Measurements from ENCODE around the gene LOXL3. TPM values are rescaled to one million over a fixed set of nuclear protein-coding genes. Genes with fewer than 3 reads are reported as not detected.

LOXL3 gene
- polyA plus RNA-seq, 1 of the 3 experiments (the other 2 are of a cell fraction): 47.9 TPM

- TF ChIP-seq ZBTB33 (IDR thresholded peaks at IDR 0.05; ENCODE audit: borderline replicate concordance, low read depth) (no peak), FOSL2 (IDR thresholded peaks at IDR 0.05; ENCODE audit: borderline replicate concordance, low read depth) (0 out of 2 replicates have a peak, but pooled peaks have one; percentile 3), RAD21 (IDR thresholded peaks at IDR 0.05; ENCODE audit: low read length) (no peak), MEF2A (IDR thresholded peaks at IDR 0.05; ENCODE audit: borderline replicate concordance, low read depth) (no peak), FOXM1 (IDR thresholded peaks at IDR 0.05; ENCODE audit: low read depth) (no peak), EP300 (IDR thresholded peaks at IDR 0.05; ENCODE audit: borderline replicate concordance in 1 of 2, low read depth in 1 of 2, low read length in 1 of 2) (peak; percentile 47 to 96; a peak in 3 of 4 replicates), FOXJ3 (CRISPR knock-in tag; IDR thresholded peaks at IDR 0.05) (peak; percentile 71), TEAD4 (IDR thresholded peaks at IDR 0.05; ENCODE audit: borderline replicate concordance, insufficient read depth) (peak; percentile 46; the same call in 1 of the 2 replicates), IRF3 (IDR thresholded peaks at IDR 0.05; ENCODE audit: low read depth, low read length) (no peak)
Observed at GRCh38 chr2:74507926-74508520, 45.7 kb downstream of the LOXL3 start (continued).

GRCh38 chr2:74507145-74507925 lies 46.4 kb downstream of the LOXL3 start, which contains the start of gene PCGF1:
PCGF1 (minus strand) TSS chr2:74507695; CDS start chr2:74507668, 27 bp downstream.
- Histone ChIP-seq H3K9ac (peak within 1 kb of the TSS; percentile 95), H3K4me3 (ENCODE audit: low read depth in 2 of 2, low read length in 1 of 2) (peak within 1 kb of the TSS; percentile 84 to 86), H3K27ac (ENCODE audit: low read depth in 2 of 2, low read length in 1 of 2) (peak within 1 kb of the TSS; percentile 99 to 100), H2AFZ (ENCODE audit: low read depth) (peak within 1 kb of the TSS; percentile 85), H3K79me2 (ENCODE audit: insufficient read depth) (peaks cover 17% of the 10 kb centered on the region; the same call in 1 of the 2 replicates), H3K9me3 (no peaks in the 10 kb centered on the region), H3F3A (replicated peaks; ENCODE audit: insufficient read depth) (peaks cover 28% of the 10 kb centered on the region), H4K20me1 (ENCODE audit: insufficient read depth) (no peaks in the 10 kb centered on the region), H3K27me3 (ENCODE audit: insufficient read depth) (no peaks in the 10 kb centered on the region), H3K4me2 (peak within 1 kb of the TSS; percentile 96), H3K9me2 (no peaks in the 10 kb centered on the region), H3K4me1 (ENCODE audit: control insufficient read depth in 1 of 2, insufficient read depth in 2 of 2, low read depth in 1 of 2, low read length in 1 of 2) (peaks cover 19 to 26% of the 10 kb centered on the region in 2 experiments; a peak in 3 of 4 replicates), H3K36me3 (replicated peaks in 1 of 2; ENCODE audit: control insufficient read depth in 1 of 2, insufficient read depth in 2 of 2, low read length in 1 of 2) (peaks cover 15 to 20% of the 10 kb centered on the region in 2 experiments)
- POLR2A ChIA-PET: interaction anchor here (0.7 to 2.3 kb wide), 8 partner anchors 11 to 68 kb away, joined by 3 to 11 read pairs (median 7); partner anchors contain the start of genes AUP1, CCDC142, HTRA2 and TTC31
- CTCF ChIA-PET: interaction anchor here (0.6 to 7.5 kb wide), 20 partner anchors 11 to 146 kb away, joined by 3 to 80 read pairs (median 4); partner anchors contain the start of genes AUP1, CCDC142, DQX1 and HTRA2
- DNase-seq: peak; percentile 97
- 1% methylated on average over 29 of the region's 56 CpGs for WGBS (ENCODE audit: low lambda C conversion rate)
- TF ChIP-seq PBX3 (IDR thresholded peaks at IDR 0.05): no peak
- no peak for TF ChIP-seq RXRA (IDR thresholded peaks at IDR 0.05; ENCODE audit: borderline replicate concordance, low read depth)
- TF ChIP-seq YY1 (IDR thresholded peaks at IDR 0.05; ENCODE audit: low read depth): peak; percentile 95
- no peak for TF ChIP-seq NFIC (IDR thresholded peaks at IDR 0.05; ENCODE audit: borderline replicate concordance)
- TF ChIP-seq TAF1 (IDR thresholded peaks at IDR 0.05; ENCODE audit: borderline replicate concordance, low read depth, low read length): peak; percentile 85
- no peak for TF ChIP-seq TEAD4 (IDR thresholded peaks at IDR 0.05; ENCODE audit: borderline replicate concordance, insufficient read depth)
- TF ChIP-seq SMC3 (IDR thresholded peaks at IDR 0.05; ENCODE audit: low read depth, low read length): peak; percentile 55; the same call in 1 of the 2 replicates
- peak; percentile 62; the same call in 1 of the 2 replicates for TF ChIP-seq RFX5 (IDR thresholded peaks at IDR 0.05; ENCODE audit: low read length)
- TF ChIP-seq RAD21 (IDR thresholded peaks at IDR 0.05; ENCODE audit: low read length): peak; percentile 57
- no peak for TF ChIP-seq RCOR1 (IDR thresholded peaks at IDR 0.05; ENCODE audit: low read length)
- no peak for TF ChIP-seq EP300 (IDR thresholded peaks at IDR 0.05; ENCODE audit: borderline replicate concordance in 1 of 2, low read depth in 1 of 2, low read length in 1 of 2)
- peak; percentile 53 for TF ChIP-seq CTCF (IDR thresholded peaks at IDR 0.05)
- no peak for TF ChIP-seq JUND (IDR thresholded peaks at IDR 0.05)
- no peak for TF ChIP-seq EZH2phosphoT487 (IDR thresholded peaks at IDR 0.05; ENCODE audit: borderline replicate concordance, low read depth)
- peak; percentile 80 for TF ChIP-seq GABPA (IDR thresholded peaks at IDR 0.05; ENCODE audit: low read depth)
- TF ChIP-seq USF2 (IDR thresholded peaks at IDR 0.05; ENCODE audit: borderline replicate concordance, low read depth, low read length): peak; percentile 48; the same call in 1 of the 2 replicates
